NCI-H2107 treated with DMSO at 0.1 percent for 48 hours (cell line): ENCODE results near the gene TFB1M.

Experiments used
- DNase-seq: peaks from one replicate; lab custom pipeline; 2025; ENCODE audit not compliant: unreplicated experiment; lab: John Stamatoyannopoulos, UW

The TFB1M gene

DNA sequence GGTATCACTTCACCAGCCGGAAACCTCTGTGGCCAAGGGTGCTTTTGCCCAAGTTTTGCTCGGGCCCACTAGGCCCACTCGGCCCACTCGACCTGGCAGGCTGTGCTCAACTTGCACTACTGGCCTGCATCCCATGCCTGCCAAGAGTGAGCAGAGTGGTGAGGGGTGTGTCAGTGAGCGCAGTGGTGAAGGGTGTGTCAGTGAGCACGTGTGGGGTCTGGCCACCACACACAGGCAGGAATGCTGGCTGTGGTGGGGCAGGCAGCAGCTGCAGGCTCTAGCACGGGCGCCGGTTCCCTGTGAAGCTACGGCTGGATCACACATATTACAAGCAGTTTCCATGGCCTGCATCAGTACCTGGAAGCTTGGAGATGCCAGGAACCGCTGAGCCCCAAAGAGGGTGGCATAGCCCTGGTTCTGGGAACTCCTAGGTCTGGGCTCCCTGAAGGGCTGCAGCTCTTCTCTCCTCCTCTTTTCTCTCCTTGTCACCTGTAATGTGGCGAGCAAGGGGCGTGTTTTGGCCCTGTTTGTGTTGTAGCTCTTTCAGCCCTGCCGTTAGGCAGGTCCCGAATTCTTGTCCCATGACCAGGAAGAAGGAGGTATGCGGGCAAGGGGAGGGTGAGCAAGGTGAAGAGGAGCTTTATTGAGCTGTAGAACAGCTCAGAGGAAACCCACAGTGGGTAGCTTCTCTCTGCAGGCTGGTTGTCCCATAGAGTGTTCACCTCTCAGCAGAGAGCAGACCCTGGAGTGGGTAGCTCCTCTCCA, 101.5 kb downstream of the TFB1M start:
- DNase-seq = no peak

- DNase-seq = no peak
Measured at GRCh38 chr6:155212106-155212505, 102.2 kb downstream of the TFB1M start.

DNA sequence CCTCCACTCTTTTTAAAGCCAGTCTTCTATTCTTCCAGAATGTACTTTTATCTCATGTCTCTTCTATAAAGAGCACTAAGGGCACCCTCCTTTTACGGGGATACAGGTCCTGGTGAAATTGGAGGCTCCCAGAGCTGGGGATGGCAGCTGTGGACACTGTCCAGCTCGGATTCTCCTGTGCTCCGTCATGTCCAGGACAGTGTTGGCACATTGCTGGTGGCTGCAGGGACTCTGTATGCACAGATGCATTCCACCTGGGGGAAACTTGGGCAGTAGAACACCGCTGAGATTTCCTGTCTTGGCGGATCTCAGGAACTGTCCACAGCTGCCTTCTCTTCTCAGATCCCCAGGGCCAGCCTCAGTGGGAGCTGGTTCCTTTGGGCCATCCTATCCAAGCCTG, 107.1 kb downstream of the TFB1M start:
- no peak for DNase-seq
